PFSK-1 (cell line): ENCODE data around the gene SIAH2.

Experiments
- FOXP2 ChIP-seq: optimal IDR thresholded peaks from 2 replicates; pipeline ENCODE3; 2011; ENCODE audit warnings: borderline replicate concordance, control low read depth, inconsistent platforms; ENCODE audit not compliant: insufficient read depth; ENCODE audit errors: extremely low read length, extremely low read depth
- POLR2AphosphoS5 ChIP-seq: IDR thresholded peaks from 2 replicates; pipeline ENCODE4 v1.6.1; 2012; ENCODE audit warnings: low read depth, mild to moderate bottlenecking, control low read depth, low read length, moderate library complexity
- REST ChIP-seq, 2 experiments: IDR thresholded peaks; 2 replicates each; pipeline versions ENCODE4 v1.6.1 to v1.8.0; 2011 to 2012; ENCODE audit warnings: low read depth in 2 of 2, low read length in 2 of 2, control low read depth in 1 of 2, inconsistent platforms in 1 of 2, mild to moderate bottlenecking in 1 of 2, moderate library complexity in 1 of 2; ENCODE audit not compliant: insufficient read depth in 1 of 2
- SIN3A ChIP-seq: IDR thresholded peaks from 2 replicates; pipeline ENCODE4 v1.6.1; 2012; ENCODE audit warnings: mild to moderate bottlenecking, low read length, moderate library complexity, borderline replicate concordance; ENCODE audit not compliant: insufficient read depth
- TAF1 ChIP-seq: IDR thresholded peaks from 2 replicates; pipeline ENCODE4 v1.6.1; 2012; ENCODE audit warnings: low read length, control low read depth, borderline replicate concordance; ENCODE audit not compliant: insufficient read depth

Gene SIAH2

GRCh38 chr3:150764967-150765366 is 2.0 kb upstream of the SIAH2 start:
- no peak for TF ChIP-seq SIN3A
- no peak for TF ChIP-seq POLR2AphosphoS5
- no peak for TF ChIP-seq FOXP2
- no peak for TF ChIP-seq REST (IDR thresholded peaks at IDR 0.05; ENCODE audit: insufficient read depth in 1 of 2, low read depth in 2 of 2, low read length in 2 of 2)

- TF ChIP-seq FOXP2, result no peak
- TF ChIP-seq SIN3A, result no peak
- no peak for TF ChIP-seq TAF1
- no peak for TF ChIP-seq REST (IDR thresholded peaks at IDR 0.05; ENCODE audit: insufficient read depth in 1 of 2, low read depth in 2 of 2, low read length in 2 of 2)
- TF ChIP-seq POLR2AphosphoS5, result no peak
Observed at GRCh38 chr3:150764566-150764965, 1.6 kb upstream of the SIAH2 start.

GRCh38 chr3:150763841-150764483 is 993 bp upstream of the SIAH2 start:
- TF ChIP-seq POLR2AphosphoS5 (no peak), TAF1 (no peak), FOXP2 (no peak), REST (IDR thresholded peaks at IDR 0.05; ENCODE audit: insufficient read depth in 1 of 2, low read depth in 2 of 2, low read length in 2 of 2) (no peak)

- TF ChIP-seq FOXP2 (no peak), TAF1 (no peak), REST (IDR thresholded peaks at IDR 0.05; ENCODE audit: insufficient read depth in 1 of 2, low read depth in 2 of 2, low read length in 2 of 2) (no peak), POLR2AphosphoS5 (no peak), SIN3A (no peak)
Observed at GRCh38 chr3:150762662-150763121, 277 bp downstream of the SIAH2 start.
